HG03439 (cell line): ENCODE results near the gene MAP6.
"Not testable (repeated sequence)": the region's sequence is repeated elsewhere in the genome, so short reads cannot be mapped to it uniquely, and the experiment has no call there.

ENCODE experiments used
- ATAC-seq: cut with Tn5 transposase; IDR thresholded peaks from one replicate; pipeline ENCODE4 v1.9.1; 2021; ENCODE audit warnings: mild to moderate bottlenecking, moderate library complexity; ENCODE audit not compliant: unreplicated experiment

MAP6 gene

DNA sequence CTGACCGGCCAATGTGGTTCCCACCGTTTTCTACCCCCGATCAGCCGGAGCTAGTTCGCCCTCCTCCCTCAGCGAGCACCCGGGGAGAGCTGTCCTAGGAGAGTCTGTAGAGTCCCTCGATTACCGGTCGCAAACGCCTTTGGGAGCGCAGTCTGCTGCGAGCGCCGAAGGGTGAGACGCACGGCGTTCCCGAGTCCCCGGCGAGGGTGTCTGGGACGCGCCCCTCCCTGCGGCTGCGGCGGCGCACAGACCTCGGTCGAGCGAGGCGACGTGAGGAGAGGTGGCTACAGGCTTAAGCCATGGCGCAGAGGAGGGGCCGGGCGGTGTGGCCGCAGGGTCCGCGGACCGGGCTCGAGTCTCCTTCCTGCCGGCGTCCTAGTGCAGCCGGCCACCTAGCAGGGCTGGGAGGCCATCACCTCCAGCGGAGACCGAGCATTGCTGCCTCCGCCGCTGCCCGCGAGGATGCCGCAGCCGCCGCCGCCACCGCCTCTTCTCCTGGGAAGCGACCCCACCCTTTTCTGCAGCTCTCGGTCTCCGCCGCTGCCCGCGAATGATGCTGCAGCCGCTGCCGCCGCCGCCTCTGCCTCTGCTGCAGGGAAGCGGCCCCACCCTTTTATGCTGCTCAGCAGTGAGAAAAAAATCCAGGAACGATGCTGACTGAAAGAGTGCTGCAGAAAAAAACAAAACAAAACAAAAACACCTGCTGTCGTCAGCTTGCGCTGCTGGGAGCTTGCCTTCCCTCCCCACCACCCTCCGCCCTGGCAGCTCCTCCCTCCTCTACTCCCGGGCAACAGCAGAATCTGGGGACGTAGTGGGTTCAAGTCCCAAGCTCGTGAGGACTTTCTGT, at the start of gene MAP6:
Gene MAP6 (minus strand): TSS at position 588 of the 847 bp plus-strand sequence. CDS start 669 bp downstream, outside the sequence.
- ATAC-seq = no peak

DNA sequence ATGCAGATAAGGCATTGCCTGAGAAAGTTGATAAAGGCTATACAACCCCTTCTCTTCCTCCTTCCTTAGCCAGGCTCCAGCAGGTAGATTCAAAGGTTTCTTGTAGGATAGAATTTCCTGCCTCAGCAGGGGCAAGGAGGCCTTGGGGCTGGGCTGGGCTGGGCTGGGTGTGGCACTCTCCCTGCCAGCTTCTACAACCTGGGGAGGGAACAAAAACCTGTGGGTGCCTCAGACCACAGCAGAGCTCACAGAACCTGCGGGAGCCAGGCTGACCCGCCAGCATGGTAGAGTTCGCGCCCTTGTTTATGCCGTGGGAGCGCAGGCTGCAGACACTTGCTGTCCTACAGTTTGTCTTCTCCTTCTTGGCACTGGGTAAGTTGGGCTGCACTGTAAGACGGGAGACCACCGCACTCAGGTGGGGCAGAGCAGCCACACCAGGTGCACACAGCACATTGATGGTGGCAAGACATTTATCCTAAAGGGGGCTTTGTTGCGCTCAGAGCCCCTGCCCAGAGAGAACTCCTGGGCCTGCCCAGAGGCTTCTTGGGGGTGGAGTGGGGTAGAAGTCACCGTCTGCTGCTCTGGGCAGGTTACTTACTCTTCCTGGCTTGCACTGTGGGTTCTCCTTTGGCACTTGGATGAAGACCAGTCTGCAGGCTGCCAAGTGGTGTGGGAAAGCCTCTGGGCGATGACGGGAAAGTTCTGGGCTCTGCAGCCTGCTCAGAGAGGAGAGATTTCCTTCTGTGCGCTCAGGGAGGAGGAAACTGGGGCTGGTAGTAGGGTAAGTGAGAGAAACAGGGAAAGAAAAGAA, 49.0 kb upstream of the MAP6 start, which contains the start of gene MOGAT2:
Gene MOGAT2 (plus strand): TSS at position 231 of the 811 bp plus-strand sequence. CDS start 51 bp downstream, at position 282.
- no peak for ATAC-seq

GRCh38 chr11:75716659-75717058, 47.8 kb upstream of the MAP6 start:
- no peak for ATAC-seq

GRCh38 chr11:75715688-75716087, 46.9 kb upstream of the MAP6 start:
- no peak for ATAC-seq

DNA sequence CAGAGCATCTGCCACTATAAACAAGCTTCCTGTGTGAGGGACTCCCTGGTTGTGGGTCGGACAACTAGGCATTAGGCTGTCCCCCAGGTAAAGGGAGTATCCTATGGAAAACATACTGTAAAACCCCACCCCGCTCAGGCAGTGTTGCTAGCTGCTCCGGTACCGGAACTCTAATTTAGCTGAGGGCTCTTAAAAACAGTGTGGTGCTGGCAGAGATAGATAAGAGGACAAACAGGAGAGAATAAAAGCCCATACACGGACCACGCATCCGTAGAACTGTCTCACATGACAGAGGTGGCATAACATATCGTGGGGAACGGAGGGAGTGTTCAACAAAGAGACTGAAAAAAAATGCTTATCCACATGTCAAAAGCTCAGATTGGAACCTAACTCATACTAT, 45.4 kb upstream of the MAP6 start:
- ATAC-seq = no peak

GRCh38 chr11:75706260-75706729, 37.5 kb upstream of the MAP6 start:
- no peak for ATAC-seq

GRCh38 chr11:75705541-75705940, 36.7 kb upstream of the MAP6 start:
- ATAC-seq = no peak

DNA sequence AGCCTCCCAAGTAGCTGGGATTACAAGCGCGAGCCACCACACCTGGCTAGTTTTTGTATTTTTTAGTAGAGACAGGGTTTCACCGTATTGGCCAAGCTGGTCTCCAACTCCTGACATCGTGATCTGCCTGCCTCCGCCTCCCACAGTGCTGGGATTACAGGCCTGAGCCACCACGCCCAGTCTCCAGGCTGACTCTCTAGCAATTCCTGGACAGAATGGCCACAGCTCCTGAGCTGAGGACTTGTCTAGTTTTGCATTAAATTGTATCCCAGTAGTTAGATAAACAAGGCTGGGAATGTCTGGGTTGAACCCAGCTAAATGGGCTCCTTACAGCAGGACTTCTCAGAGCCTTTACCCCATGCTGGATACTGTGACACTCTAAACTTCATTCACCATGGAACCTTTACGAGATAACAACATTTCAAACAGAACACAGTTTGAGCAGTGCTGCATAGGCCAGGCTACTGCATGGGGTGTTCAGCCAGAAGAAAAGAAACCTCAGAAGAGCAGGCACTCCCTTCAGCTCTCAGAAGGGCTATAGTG, 34.9 kb upstream of the MAP6 start:
- ATAC-seq = no peak

- no peak for ATAC-seq
Measured at GRCh38 chr11:75700940-75701339, 32.1 kb upstream of the MAP6 start.

DNA sequence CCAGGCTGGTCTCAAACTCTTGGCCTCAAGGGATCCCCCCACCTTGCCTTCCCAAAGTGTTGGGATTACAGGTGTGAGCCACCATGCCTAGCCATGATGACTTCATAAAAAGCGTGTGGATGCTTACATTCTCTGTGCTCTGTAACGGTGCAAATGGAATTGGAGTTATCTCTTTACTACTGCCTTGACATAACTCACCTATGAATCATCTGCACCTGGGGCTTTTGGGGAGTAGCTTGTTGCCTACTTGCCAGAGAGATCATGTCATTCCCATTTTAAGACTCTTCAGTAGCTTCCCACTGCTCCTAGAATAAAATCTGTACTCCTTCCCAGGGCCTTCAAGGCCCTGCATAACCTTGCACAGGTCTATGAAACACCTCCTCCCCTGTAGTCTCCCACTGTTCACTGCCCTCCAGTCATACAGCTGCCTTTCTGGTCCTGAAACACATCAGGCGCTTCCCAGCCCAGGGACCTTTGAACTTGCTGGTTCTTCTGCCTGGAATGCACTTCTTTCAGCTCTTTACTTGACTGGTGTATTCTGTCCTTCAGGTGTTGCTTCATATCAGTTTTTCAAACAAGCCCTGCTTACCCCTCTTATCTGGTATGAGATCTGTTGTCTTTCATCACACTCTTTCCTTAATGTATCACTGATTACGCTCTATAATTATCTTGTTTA, 29.2 kb upstream of the MAP6 start:
- no peak for ATAC-seq

DNA sequence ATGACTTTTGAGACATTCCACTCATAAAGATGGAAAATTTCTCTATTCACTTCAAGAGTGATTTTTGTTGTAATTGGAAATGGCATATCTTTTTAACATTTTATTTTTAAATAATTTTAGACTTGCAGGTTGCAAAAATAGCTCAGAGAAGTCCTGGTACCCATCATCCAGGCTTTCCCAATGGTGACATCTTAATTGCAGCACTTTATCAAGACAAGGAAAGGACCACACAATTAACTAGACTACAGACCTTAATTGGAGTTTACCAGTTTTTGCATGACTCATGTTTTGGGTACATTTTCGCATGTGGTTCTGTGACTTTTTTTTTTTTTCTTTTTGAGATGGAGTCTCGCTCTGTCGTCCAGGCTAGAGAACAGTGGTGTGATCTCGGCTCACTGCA, 23.0 kb upstream of the MAP6 start:
- ATAC-seq = no peak

GRCh38 chr11:75689863-75690609, 21.2 kb upstream of the MAP6 start:
- ATAC-seq = peak; percentile 68

GRCh38 chr11:75683856-75684255, 15.0 kb upstream of the MAP6 start:
- ATAC-seq = not testable (repeated sequence)

- no peak for ATAC-seq
Measured at GRCh38 chr11:75679566-75679965, 10.7 kb upstream of the MAP6 start.

- no peak for ATAC-seq
Measured at GRCh38 chr11:75678620-75679259, 9.9 kb upstream of the MAP6 start.

GRCh38 chr11:75677909-75678308, 9.1 kb upstream of the MAP6 start:
- ATAC-seq = no peak

DNA sequence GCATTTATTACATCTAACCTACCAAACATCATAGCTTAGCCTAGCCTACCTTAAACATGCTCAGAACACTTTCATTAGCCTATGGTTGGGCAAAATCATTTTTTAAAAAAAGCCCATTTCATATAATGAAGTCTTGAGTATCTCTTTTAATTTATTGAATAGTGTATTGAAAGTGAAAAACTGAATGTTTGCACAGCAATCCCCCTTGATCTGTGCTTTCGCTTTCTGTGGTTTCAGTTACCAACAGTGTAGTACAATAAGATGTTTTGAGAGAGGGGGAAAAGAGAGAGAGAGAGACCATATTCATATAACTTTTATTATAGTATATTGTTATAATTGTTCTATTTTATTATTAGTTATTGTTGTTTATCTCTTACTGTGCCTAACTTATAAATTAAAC, 8.4 kb upstream of the MAP6 start:
- no peak for ATAC-seq

GRCh38 chr11:75673977-75674582, 5.2 kb upstream of the MAP6 start:
- ATAC-seq = no peak

DNA sequence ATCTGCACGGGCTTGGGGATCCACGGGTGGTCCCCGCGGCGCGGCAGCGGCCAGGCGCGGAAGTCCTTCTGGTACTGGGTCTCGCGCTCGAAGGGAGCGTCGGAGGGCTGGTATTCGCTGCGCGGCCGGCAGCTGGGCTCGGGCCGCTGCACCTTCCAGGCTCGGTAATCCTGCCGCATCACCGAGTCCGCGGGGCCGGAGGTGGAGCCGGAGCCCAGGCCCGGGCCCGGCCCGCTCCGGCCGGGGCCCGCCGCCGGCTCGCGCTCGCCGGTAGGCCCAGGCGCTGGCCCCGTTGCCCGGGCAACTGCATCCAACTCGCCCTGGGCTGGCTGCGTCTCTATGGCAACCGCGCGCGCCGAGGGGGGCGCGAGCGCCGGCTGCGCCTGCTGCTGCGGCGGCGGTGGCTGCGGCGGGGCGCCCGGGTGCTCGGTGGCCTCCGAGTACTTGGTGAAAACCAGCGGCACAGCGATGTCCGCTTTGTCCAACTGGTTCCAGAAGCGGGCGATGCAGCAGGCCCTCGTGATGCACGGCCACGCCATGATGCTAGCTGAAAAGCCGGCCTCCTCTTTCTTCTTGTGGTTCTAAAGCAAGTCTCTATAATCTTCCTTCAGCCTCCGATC, 897 bp downstream of the MAP6 start:
- ATAC-seq = no peak
